Fibroblast of villous mesenchyme (primary cell): ENCODE measurements around the gene EXOC2. TPM values are rescaled to one million over a fixed set of nuclear protein-coding genes. Genes with fewer than 3 reads are reported as not detected.

Source experiments
- DNase-seq: peaks from one replicate; pipeline ENCODE4 v3.0.0-alpha.2; 2010; ENCODE audit warnings: low read depth
- H3K4me3 ChIP-seq: 2 replicates; pipeline ENCODE4 v1.5.1; 2011; ENCODE audit warnings: low read depth, mild to moderate bottlenecking, low read length
- CTCF ChIP-seq: IDR thresholded peaks from 2 replicates; pipeline ENCODE4 v1.5.1; 2012; ENCODE audit warnings: low read depth, mild to moderate bottlenecking, low read length; ENCODE audit not compliant: insufficient read depth
- total RNA-seq: library from RNA; depleted of rRNA; stranded (reverse); fragments of >200 nt; gene quantifications from 2 replicates; pipeline ENCODE4 v1.2.3, GENCODE V29; 2012

Gene EXOC2
- total RNA-seq, 1 donor: 29.8 TPM

GRCh38 chr6:524803-525202 is 168.1 kb downstream of the EXOC2 start:
- DNase-seq: no peak
- no peak overlapping the region for H3K4me3 ChIP-seq
- no peak for TF ChIP-seq CTCF

GRCh38 chr6:520820-521219 is 172.1 kb downstream of the EXOC2 start:
- no peak for DNase-seq
- TF ChIP-seq CTCF: no peak

GRCh38 chr6:518218-518617 is 174.7 kb downstream of the EXOC2 start:
- no peak for DNase-seq
- no peak overlapping the region for H3K4me3 ChIP-seq
- no peak for TF ChIP-seq CTCF

More at GRCh38 chr6:520820-521219, 172.1 kb downstream of the EXOC2 start:
- H3K4me3 ChIP-seq: no peak overlapping the region

GRCh38 chr6:516213-516612 is 176.7 kb downstream of the EXOC2 start:
- H3K4me3 ChIP-seq: no peak overlapping the region
- TF ChIP-seq CTCF: no peak
- DNase-seq: no peak

- DNase-seq: no peak
- TF ChIP-seq CTCF: no peak
- H3K4me3 ChIP-seq: no peak overlapping the region
Measured at GRCh38 chr6:515267-515666, 177.7 kb downstream of the EXOC2 start.

- no peak overlapping the region for H3K4me3 ChIP-seq
- peak; percentile 36 for DNase-seq
- TF ChIP-seq CTCF: no peak
Measured at GRCh38 chr6:514396-514978, 178.5 kb downstream of the EXOC2 start.

- DNase-seq: no peak
- H3K4me3 ChIP-seq: no peak overlapping the region
- TF ChIP-seq CTCF: no peak
Measured at GRCh38 chr6:513961-514360, 179.0 kb downstream of the EXOC2 start.
